H1 (cell line): ENCODE measurements around the gene RPS6KA5. TPM values are rescaled to one million over a fixed set of nuclear protein-coding genes. Genes with fewer than 3 reads are reported as not detected.

Experiments
- CTCF ChIA-PET: fragments of 300-600 bp; sonication (Branson Sonifier 250); formaldehyde crosslinking; loops from one replicate; lab custom pipeline; 2021; ENCODE audit not compliant: partially characterized antibody; lab: Charles Lee
- POLR2A ChIA-PET: fragments of 300-600 bp; sonication (Branson Sonifier 250); formaldehyde crosslinking; loops from one replicate; lab custom pipeline; 2021; ENCODE audit warnings: inconsistent platforms; ENCODE audit not compliant: partially characterized antibody; lab: Charles Lee
- DNase-seq, 2 experiments: peaks; one replicate each; pipeline versions ENCODE4 v3.0.0 to v3.0.0-alpha.2; 2010 to 2022; ENCODE audit warnings: low spot score in 2 of 2, low read depth in 1 of 2, mixed read lengths in 1 of 2
- FAIRE-seq: peaks from 2 replicates; lab custom pipeline; 2011; peaks lifted over from hg19 to GRCh38; lab: Jason Lieb, UNC
- H2AFZ ChIP-seq: 2 replicates; pipeline ENCODE4 v1.8.1; 2012; ENCODE audit warnings: low read length, inconsistent platforms
- H2AK5ac ChIP-seq: 2 replicates; pipeline ENCODE4 v1.6.1; 2013; ENCODE audit warnings: low read depth, low read length
- H2BK120ac ChIP-seq: replicated peaks from 2 replicates; pipeline ENCODE3; 2013; ENCODE audit warnings: low read depth, low read length, inconsistent platforms
- H2BK12ac ChIP-seq: 2 replicates; pipeline ENCODE4 v1.6.1; 2013; ENCODE audit warnings: low read depth, low read length
- H2BK15ac ChIP-seq: 2 replicates; pipeline ENCODE4 v1.6.1; 2013; ENCODE audit warnings: low read length
- H2BK20ac ChIP-seq: 2 replicates; pipeline ENCODE4 v1.6.1; 2013; ENCODE audit warnings: low read length
- H2BK5ac ChIP-seq: 2 replicates; pipeline ENCODE4 v1.6.1; 2013; ENCODE audit warnings: low read depth, low read length
- H3K14ac ChIP-seq: 2 replicates; pipeline ENCODE4 v1.6.1; 2013; ENCODE audit warnings: inconsistent platforms; ENCODE audit not compliant: insufficient read length
- H3K18ac ChIP-seq: 2 replicates; pipeline ENCODE4 v1.6.1; 2013; ENCODE audit warnings: low read length; ENCODE audit errors: extremely low read depth
- H3K23ac ChIP-seq: 2 replicates; pipeline ENCODE4 v1.6.1; 2013; ENCODE audit warnings: inconsistent platforms; ENCODE audit not compliant: insufficient read length
- H3K23me2 ChIP-seq: 2 replicates; pipeline ENCODE4 v1.6.1; 2013; ENCODE audit warnings: low read depth, low read length
- H3K27ac ChIP-seq: 2 replicates; pipeline ENCODE4 v1.6.1; 2011; ENCODE audit warnings: low read depth, low read length, inconsistent platforms
- H3K27me3 ChIP-seq, 4 experiments: replicated peaks in 1 of 4; 1 replicate in 1 of 4; 2 replicates in 3 of 4; pipeline versions ENCODE4 v1.6.1 to v1.8.1; 2011 to 2013; ENCODE audit warnings: low read length in 3 of 4, mild to moderate bottlenecking in 3 of 4, inconsistent platforms in 2 of 4, mixed read lengths in 2 of 4, moderate library complexity in 1 of 4; ENCODE audit not compliant: control insufficient read depth in 3 of 4, insufficient read depth in 3 of 4; ENCODE audit errors: extremely low read depth in 1 of 4
- H3K36me3 ChIP-seq, 4 experiments: 2 replicates each; pipeline versions ENCODE4 v1.6.1 to v1.8.1; 2011 to 2013; ENCODE audit warnings: mild to moderate bottlenecking in 4 of 4, low read length in 3 of 4, moderate library complexity in 2 of 4, control low read depth in 1 of 4, inconsistent platforms in 1 of 4; ENCODE audit not compliant: insufficient read depth in 4 of 4, control insufficient read depth in 2 of 4
- H3K4ac ChIP-seq: replicated peaks from 2 replicates; pipeline ENCODE3; 2013; ENCODE audit warnings: low read length, low read depth, mixed read lengths, inconsistent platforms; ENCODE audit not compliant: insufficient read length
- H3K4me1 ChIP-seq, 4 experiments: replicated peaks in 1 of 4; 1 replicate in 1 of 4; 2 replicates in 3 of 4; pipeline versions ENCODE4 v1.6.1 to v1.8.1; 2011 to 2013; ENCODE audit warnings: low read length in 3 of 4, inconsistent platforms in 2 of 4, mixed read lengths in 1 of 4; ENCODE audit not compliant: insufficient read depth in 4 of 4, control insufficient read depth in 3 of 4
- H3K4me2 ChIP-seq, 2 experiments: 2 replicates each; pipeline versions ENCODE4 v1.6.1 to v1.8.1; 2011 to 2013; ENCODE audit warnings: low read depth in 2 of 2, low read length in 2 of 2, control low read depth in 1 of 2, inconsistent platforms in 1 of 2, mild to moderate bottlenecking in 1 of 2; ENCODE audit not compliant: insufficient read depth in 1 of 2
- H3K4me3 ChIP-seq, 4 experiments: fragments of 200-600, 300-600 bp in 1 of 4; sonication (generic), shearing (Covaris generic), sonication (Bioruptor Twin) in 1 of 4; 2 replicates each; pipeline versions ENCODE4 v1.5.1 to v1.8.1; 2011 to 2016; ENCODE audit warnings: low read length in 4 of 4, low read depth in 3 of 4, control low read depth in 2 of 4, inconsistent platforms in 2 of 4, mild to moderate bottlenecking in 2 of 4, mixed read lengths in 1 of 4, moderate library complexity in 1 of 4; ENCODE audit not compliant: insufficient read depth in 2 of 4; ENCODE audit errors: extremely low read depth in 1 of 4
- H3K56ac ChIP-seq: replicated peaks from 2 replicates; pipeline ENCODE3; 2013; ENCODE audit warnings: low read depth, mild to moderate bottlenecking, mixed read lengths, low read length, inconsistent platforms; ENCODE audit not compliant: insufficient read length
- H3K79me1 ChIP-seq: 2 replicates; pipeline ENCODE4 v1.6.1; 2013; ENCODE audit warnings: low read depth, low read length, control low read depth
- H3K79me2 ChIP-seq, 2 experiments: 2 replicates each; pipeline versions ENCODE4 v1.6.1 to v1.8.1; 2012 to 2013; ENCODE audit warnings: low read length in 2 of 2, mild to moderate bottlenecking in 2 of 2, inconsistent platforms in 1 of 2; ENCODE audit not compliant: insufficient read depth in 2 of 2, control insufficient read depth in 1 of 2
- H3K9ac ChIP-seq, 4 experiments: replicated peaks in 1 of 4; 1 replicate in 1 of 4; 2 replicates in 3 of 4; pipeline versions ENCODE4 v1.6.1 to v1.8.1; 2011 to 2013; ENCODE audit warnings: low read depth in 3 of 4, low read length in 3 of 4, control low read depth in 2 of 4, mild to moderate bottlenecking in 2 of 4, moderate library complexity in 2 of 4, inconsistent platforms in 1 of 4; ENCODE audit errors: extremely low read depth in 1 of 4
- H3K9me3 ChIP-seq, 2 experiments: 2 replicates each; pipeline versions ENCODE4 v1.6.1 to v1.8.1; 2012 to 2013; ENCODE audit warnings: mild to moderate bottlenecking in 2 of 2, moderate library complexity in 2 of 2, control low read depth in 1 of 2, inconsistent platforms in 1 of 2, low read depth in 1 of 2, low read length in 1 of 2, mixed read lengths in 1 of 2; ENCODE audit not compliant: insufficient read depth in 2 of 2
- H4K20me1 ChIP-seq, 2 experiments: replicated peaks in 1 of 2; 2 replicates each; pipeline versions ENCODE3 to v1.8.1; 2011 to 2013; ENCODE audit warnings: inconsistent platforms in 2 of 2, low read length in 2 of 2, mild to moderate bottlenecking in 1 of 2; ENCODE audit not compliant: insufficient read depth in 2 of 2, control insufficient read depth in 1 of 2
- H4K5ac ChIP-seq: 2 replicates; pipeline ENCODE4 v1.6.1; 2013; ENCODE audit warnings: low read length, low read depth, mixed read lengths, inconsistent platforms; ENCODE audit not compliant: insufficient read length
- H4K8ac ChIP-seq: 2 replicates; pipeline ENCODE4 v1.8.0; 2013; ENCODE audit warnings: mild to moderate bottlenecking, moderate library complexity, low read length, inconsistent platforms; ENCODE audit not compliant: insufficient read depth; ENCODE audit errors: extremely low read depth
- H4K91ac ChIP-seq: replicated peaks from 2 replicates; pipeline ENCODE3; 2013; ENCODE audit warnings: low read length, mixed read lengths, inconsistent platforms; ENCODE audit not compliant: insufficient read length
- E2F6 ChIP-seq: IDR thresholded peaks from 2 replicates; pipeline ENCODE4 v1.6.1; 2012; ENCODE audit warnings: inconsistent platforms
- NANOG ChIP-seq: IDR thresholded peaks from 2 replicates; pipeline ENCODE4 v1.6.1; 2011; ENCODE audit warnings: low read length, low read depth, mild to moderate bottlenecking, inconsistent platforms; ENCODE audit not compliant: insufficient read depth, poor library complexity, severe bottlenecking
- RFX5 ChIP-seq: IDR thresholded peaks from 2 replicates; pipeline ENCODE4 v1.6.1; 2011; ENCODE audit warnings: low read depth, low read length, improper control_type of control experiment, borderline replicate concordance
- polyA plus RNA-seq, 7 experiments: library from polyadenylated mRNA; depleted of rRNA in 3 of 7; stranded (reverse) in 5 of 7; unstranded in 2 of 7; fragments of >200 nt in 5 of 7; fragments of 200-250 nt in 2 of 7; gene quantifications; 1 replicate in 5 of 7; 2 replicates in 1 of 7; 4 replicates in 1 of 7; pipeline versions ENCODE4 v1.2.1 to v1.2.3, GENCODE V29; 2011 to 2013; ENCODE audit warnings: missing spikeins in 2 of 7, mixed read lengths in 2 of 7
- total RNA-seq: library from RNA; stranded (reverse); fragmentation: NEBNext Ultra II Directional; extraction: Animal tissue kit (Norgen Biotek cat#: 25700); gene quantifications from 2 replicates; pipeline ENCODE4 v1.2.1, GENCODE V29; 2021

The RPS6KA5 gene
- total and polyA plus RNA-seq, 2 of the 8 experiments (the other 6 are each of a cell fraction or from before 2014, with no cell fraction given): 0.85 to 3.1 TPM

GRCh38 chr14:90991690-90992443 is 68.6 kb downstream of the RPS6KA5 start:
- no peak overlapping the region for H2AFZ ChIP-seq
- H3K4me2 ChIP-seq: no peak overlapping the region
- no peaks in the 10 kb centered on the region for H3K79me1 ChIP-seq
- no peaks in the 10 kb centered on the region for H3K79me2 ChIP-seq
- H3K23ac ChIP-seq: no peak overlapping the region
- no peaks in the 10 kb centered on the region for H3K36me3 ChIP-seq
- H4K8ac ChIP-seq: no peak overlapping the region
- no peak overlapping the region for H3K27ac ChIP-seq
- no peak overlapping the region for H4K91ac ChIP-seq
- H3K14ac ChIP-seq: no peak overlapping the region
- no peak overlapping the region for H3K4me3 ChIP-seq
- H3K9ac ChIP-seq: no peak overlapping the region
- no peak for DNase-seq
- no peak overlapping the region for H4K5ac ChIP-seq
- ChIA-PET CTCF (interaction anchor here (0.6 kb wide), 1 partner anchor 53 kb away, joined by 3 read pairs; no protein-coding TSS in a partner anchor), POLR2A (no interaction called here)
- H2BK5ac ChIP-seq: no peak overlapping the region
- no peaks in the 10 kb centered on the region for H3K4me1 ChIP-seq
- no peak overlapping the region for H2BK20ac ChIP-seq
- no peak for FAIRE-seq
- no peaks in the 10 kb centered on the region for H3K27me3 ChIP-seq
- H3K4ac ChIP-seq: no peak overlapping the region
- H2BK15ac ChIP-seq: no peak overlapping the region
- H3K18ac ChIP-seq: no peak overlapping the region
- no peaks in the 10 kb centered on the region for H4K20me1 ChIP-seq
- H3K23me2 ChIP-seq: no peaks in the 10 kb centered on the region; the same call in 1 of the 2 replicates
- H3K56ac ChIP-seq: no peak overlapping the region
- TF ChIP-seq RFX5: no peak
- no peak for TF ChIP-seq E2F6
- TF ChIP-seq NANOG: no peak
- H3K9me3 ChIP-seq: no peaks in the 10 kb centered on the region
- no peak overlapping the region for H2BK12ac ChIP-seq
- H2AK5ac ChIP-seq: no peak overlapping the region
- H2BK120ac ChIP-seq: no peak overlapping the region
